HepG2 (cell line): ENCODE data around the gene CUL7. TPM values are rescaled to one million over a fixed set of nuclear protein-coding genes. Genes with fewer than 3 reads are reported as not detected.

ENCODE experiments used
- ATRX ChIP-seq: sonication (generic); formaldehyde crosslinking; IDR thresholded peaks from 2 replicates; pipeline ENCODE4 v1.4.0; 2020; ENCODE audit warnings: missing genetic modification reagents, borderline replicate concordance
- GABPA ChIP-seq, 2 experiments: IDR thresholded peaks; 2 replicates each; pipeline ENCODE4 v1.6.1; 2011 to 2016; ENCODE audit warnings: low read depth in 2 of 2, low read length in 1 of 2, missing biosample characterization in 1 of 2, missing genetic modification characterization in 1 of 2
- HMG20A ChIP-seq: IDR thresholded peaks from 2 replicates; pipeline ENCODE4 v1.6.1; 2016; ENCODE audit warnings: borderline replicate concordance
- RARG ChIP-seq: sonication (generic); formaldehyde crosslinking; IDR thresholded peaks from 2 replicates; pipeline ENCODE4 v1.4.0; 2020; ENCODE audit warnings: low read depth, mild to moderate bottlenecking, missing genetic modification reagents
- RFX5 ChIP-seq: IDR thresholded peaks from 2 replicates; pipeline ENCODE4 v1.6.1; 2011; ENCODE audit warnings: low read depth, low read length, improper control_type of control experiment
- SALL1 ChIP-seq: sonication (generic); formaldehyde crosslinking; IDR thresholded peaks from 2 replicates; pipeline ENCODE4 v1.8.0; 2022; ENCODE audit warnings: mild to moderate bottlenecking, missing genetic modification reagents
- SIX1 ChIP-seq: sonication (generic); formaldehyde crosslinking; IDR thresholded peaks from 2 replicates; pipeline ENCODE4 v1.4.0; 2020; ENCODE audit warnings: missing genetic modification reagents, borderline replicate concordance
- ZFP62 ChIP-seq: sonication (generic); formaldehyde crosslinking; IDR thresholded peaks from 2 replicates; pipeline ENCODE4 v1.4.0; 2020; ENCODE audit warnings: missing genetic modification reagents
- ZNF354B ChIP-seq: sonication (generic); formaldehyde crosslinking; IDR thresholded peaks from 2 replicates; pipeline ENCODE4 v1.8.0; 2022; ENCODE audit warnings: mild to moderate bottlenecking, missing genetic modification reagents
- ZNF446 ChIP-seq: sonication (generic); formaldehyde crosslinking; IDR thresholded peaks from 2 replicates; pipeline ENCODE4 v1.5.0; 2020; ENCODE audit warnings: mild to moderate bottlenecking, missing genetic modification reagents
- ZNF460 ChIP-seq: sonication (generic); formaldehyde crosslinking; IDR thresholded peaks from 2 replicates; pipeline ENCODE4 v1.5.1; 2020; ENCODE audit warnings: missing genetic modification reagents, mild to moderate bottlenecking, borderline replicate concordance
- ZNF468 ChIP-seq: sonication (generic); formaldehyde crosslinking; IDR thresholded peaks from 2 replicates; pipeline ENCODE4 v1.8.0; 2022; ENCODE audit warnings: mild to moderate bottlenecking, moderate library complexity, missing genetic modification reagents
- ZNF501 ChIP-seq: sonication (generic); formaldehyde crosslinking; IDR thresholded peaks from 2 replicates; pipeline ENCODE4 v1.5.1; 2020; ENCODE audit warnings: mild to moderate bottlenecking, moderate library complexity, missing genetic modification reagents
- ZNF550 ChIP-seq: sonication (generic); formaldehyde crosslinking; IDR thresholded peaks from 2 replicates; pipeline ENCODE4 v1.4.0; 2020; ENCODE audit warnings: mild to moderate bottlenecking, missing genetic modification reagents, borderline replicate concordance
- ZNF577 ChIP-seq: sonication (generic); formaldehyde crosslinking; IDR thresholded peaks from 2 replicates; pipeline ENCODE4 v1.4.0; 2020; ENCODE audit warnings: mild to moderate bottlenecking, low read depth, missing genetic modification reagents, borderline replicate concordance
- ZNF589 ChIP-seq: sonication (generic); formaldehyde crosslinking; conservative IDR thresholded peaks from 2 replicates; pipeline ENCODE4 v1.8.0; 2022; ENCODE audit warnings: mild to moderate bottlenecking, moderate library complexity, missing genetic modification reagents
- polyA plus RNA-seq, 8 experiments: library from polyadenylated mRNA; depleted of rRNA in 3 of 8; stranded (reverse) in 7 of 8; unstranded in 1 of 8; fragments of >200 nt; fragmentation: Illumina TruSeq in 4 of 8; extraction: Trizol in 4 of 8; gene quantifications; 2 replicates each; pipeline versions ENCODE4 v1.2.1 to v1.2.3, GENCODE V29; 2011 to 2016; ENCODE audit warnings: low read depth in 4 of 8, missing spikeins in 1 of 8, mixed read lengths in 1 of 8; ENCODE audit not compliant: insufficient read depth in 1 of 8
- total RNA-seq, 5 experiments: library from RNA; depleted of rRNA; stranded (reverse); fragments of >200 nt; fragmentation: Illumina TruSeq; extraction: Trizol; gene quantifications; 2 replicates each; pipeline ENCODE4 v1.2.3, GENCODE V29; 2016; ENCODE audit warnings: low read depth in 1 of 5
- TF ChIP-seq, protein P1 (sequence below): sonication (generic); formaldehyde crosslinking; IDR thresholded peaks from 2 replicates; pipeline ENCODE4 v1.5.1; 2020; ENCODE audit warnings: missing genetic modification reagents, mild to moderate bottlenecking, borderline replicate concordance
- TF ChIP-seq, protein P2 (sequence below): sonication (generic); formaldehyde crosslinking; IDR thresholded peaks from 2 replicates; pipeline ENCODE4 v1.5.0; 2020; ENCODE audit warnings: missing genetic modification reagents
- TF ChIP-seq, protein P3 (sequence below): sonication (generic); formaldehyde crosslinking; IDR thresholded peaks from 2 replicates; pipeline ENCODE4 v1.4.0; 2020; ENCODE audit warnings: missing genetic modification reagents
- TF ChIP-seq, protein P4 (sequence below): fragments of 450-650 bp; IDR thresholded peaks from 2 replicates; pipeline ENCODE4 v1.6.1; 2017
- TF ChIP-seq, protein P5 (sequence below): sonication (generic); formaldehyde crosslinking; IDR thresholded peaks from 2 replicates; pipeline ENCODE4 v1.4.0; 2020; ENCODE audit warnings: missing genetic modification reagents

CUL7 gene
- total and polyA plus RNA-seq, 2 of the 13 experiments (the other 11 are each of a cell fraction or from before 2014, with no cell fraction given), result 32.0 to 60.7 TPM

DNA sequence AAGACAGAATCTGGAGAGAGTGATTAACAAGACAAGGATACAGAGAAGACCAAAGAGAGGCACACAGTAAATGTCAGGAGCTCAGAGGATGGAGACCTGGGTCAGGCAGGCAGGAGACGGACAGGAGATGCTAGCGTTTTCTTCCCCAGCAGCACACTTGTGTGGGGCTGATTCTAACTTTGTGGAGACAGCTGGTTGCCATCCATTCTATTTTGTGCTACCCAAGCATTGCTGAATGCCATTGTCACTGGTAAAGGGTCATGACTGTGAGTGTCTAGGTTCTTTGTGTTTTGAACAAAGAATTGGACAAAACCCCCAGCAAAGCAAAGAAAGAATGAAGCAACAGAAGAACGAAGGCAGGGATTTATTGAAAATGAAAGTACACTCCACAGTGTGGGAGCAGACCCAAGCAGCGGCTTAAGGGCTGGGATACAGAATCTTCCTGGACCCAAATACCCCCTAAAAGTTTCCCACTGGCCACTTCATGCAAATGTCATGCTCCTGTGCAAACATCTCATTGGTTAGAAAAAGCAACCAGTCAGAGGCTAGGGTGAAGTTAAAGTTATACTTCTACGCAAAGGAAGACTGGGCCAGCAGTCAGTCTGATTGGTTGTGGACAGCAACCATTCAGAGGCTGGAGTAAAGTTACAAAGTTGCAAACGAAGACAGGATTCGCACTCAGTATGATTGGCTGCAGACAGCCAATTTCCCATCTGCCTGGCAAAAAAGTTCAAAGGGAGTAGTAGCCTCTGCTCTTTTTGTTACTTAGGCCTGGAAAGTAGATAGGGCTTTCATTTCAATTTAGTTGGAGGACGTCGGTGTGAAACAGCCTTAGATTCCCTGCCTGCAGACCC is 40.0 kb upstream of the CUL7 start (continued):
- TF ChIP-seq ZNF460 (CRISPR knock-in tag) (no peak), SALL1 (no peak), SIX1 (CRISPR knock-in tag) (peak; percentile 50; the same call in 1 of the 2 replicates), ZNF468 (CRISPR knock-in tag) (no peak), ZNF354B (CRISPR knock-in tag) (no peak), ATRX (no peak), ZNF550 (CRISPR knock-in tag) (no peak), RFX5 (peak; percentile 87), ZNF446 (CRISPR knock-in tag) (no peak), ZNF577 (CRISPR knock-in tag) (no peak), ZNF589 (CRISPR knock-in tag) (no peak), ZNF501 (CRISPR knock-in tag) (no peak; the same call in 1 of the 2 replicates), HMG20A (CRISPR knock-in tag) (no peak), ZFP62 (CRISPR knock-in tag) (no peak), RARG (CRISPR knock-in tag) (no peak), GABPA (IDR thresholded peaks at IDR 0.05; ENCODE audit: low read depth, low read length) (no peak), GABPA (CRISPR knock-in tag; IDR thresholded peaks at IDR 0.05; ENCODE audit: low read depth) (no peak)
- TF ChIP-seq, protein P1, sequence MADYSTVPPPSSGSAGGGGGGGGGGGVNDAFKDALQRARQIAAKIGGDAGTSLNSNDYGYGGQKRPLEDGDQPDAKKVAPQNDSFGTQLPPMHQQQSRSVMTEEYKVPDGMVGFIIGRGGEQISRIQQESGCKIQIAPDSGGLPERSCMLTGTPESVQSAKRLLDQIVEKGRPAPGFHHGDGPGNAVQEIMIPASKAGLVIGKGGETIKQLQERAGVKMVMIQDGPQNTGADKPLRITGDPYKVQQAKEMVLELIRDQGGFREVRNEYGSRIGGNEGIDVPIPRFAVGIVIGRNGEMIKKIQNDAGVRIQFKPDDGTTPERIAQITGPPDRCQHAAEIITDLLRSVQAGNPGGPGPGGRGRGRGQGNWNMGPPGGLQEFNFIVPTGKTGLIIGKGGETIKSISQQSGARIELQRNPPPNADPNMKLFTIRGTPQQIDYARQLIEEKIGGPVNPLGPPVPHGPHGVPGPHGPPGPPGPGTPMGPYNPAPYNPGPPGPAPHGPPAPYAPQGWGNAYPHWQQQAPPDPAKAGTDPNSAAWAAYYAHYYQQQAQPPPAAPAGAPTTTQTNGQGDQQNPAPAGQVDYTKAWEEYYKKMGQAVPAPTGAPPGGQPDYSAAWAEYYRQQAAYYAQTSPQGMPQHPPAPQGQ (CRISPR knock-in tag), result no peak
- TF ChIP-seq, protein P2, sequence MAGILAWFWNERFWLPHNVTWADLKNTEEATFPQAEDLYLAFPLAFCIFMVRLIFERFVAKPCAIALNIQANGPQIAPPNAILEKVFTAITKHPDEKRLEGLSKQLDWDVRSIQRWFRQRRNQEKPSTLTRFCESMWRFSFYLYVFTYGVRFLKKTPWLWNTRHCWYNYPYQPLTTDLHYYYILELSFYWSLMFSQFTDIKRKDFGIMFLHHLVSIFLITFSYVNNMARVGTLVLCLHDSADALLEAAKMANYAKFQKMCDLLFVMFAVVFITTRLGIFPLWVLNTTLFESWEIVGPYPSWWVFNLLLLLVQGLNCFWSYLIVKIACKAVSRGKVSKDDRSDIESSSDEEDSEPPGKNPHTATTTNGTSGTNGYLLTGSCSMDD (CRISPR knock-in tag), result no peak
- TF ChIP-seq, protein P3, sequence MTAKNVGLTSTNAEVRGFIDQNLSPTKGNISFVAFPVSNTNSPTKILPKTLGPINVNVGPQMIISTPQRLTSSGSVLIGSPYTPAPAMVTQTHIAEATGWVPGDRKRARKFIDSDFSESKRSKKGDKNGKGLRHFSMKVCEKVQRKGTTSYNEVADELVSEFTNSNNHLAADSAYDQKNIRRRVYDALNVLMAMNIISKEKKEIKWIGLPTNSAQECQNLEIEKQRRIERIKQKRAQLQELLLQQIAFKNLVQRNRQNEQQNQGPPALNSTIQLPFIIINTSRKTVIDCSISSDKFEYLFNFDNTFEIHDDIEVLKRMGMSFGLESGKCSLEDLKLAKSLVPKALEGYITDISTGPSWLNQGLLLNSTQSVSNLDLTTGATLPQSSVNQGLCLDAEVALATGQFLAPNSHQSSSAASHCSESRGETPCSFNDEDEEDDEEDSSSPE (CRISPR knock-in tag), result no peak
- TF ChIP-seq, protein P4, sequence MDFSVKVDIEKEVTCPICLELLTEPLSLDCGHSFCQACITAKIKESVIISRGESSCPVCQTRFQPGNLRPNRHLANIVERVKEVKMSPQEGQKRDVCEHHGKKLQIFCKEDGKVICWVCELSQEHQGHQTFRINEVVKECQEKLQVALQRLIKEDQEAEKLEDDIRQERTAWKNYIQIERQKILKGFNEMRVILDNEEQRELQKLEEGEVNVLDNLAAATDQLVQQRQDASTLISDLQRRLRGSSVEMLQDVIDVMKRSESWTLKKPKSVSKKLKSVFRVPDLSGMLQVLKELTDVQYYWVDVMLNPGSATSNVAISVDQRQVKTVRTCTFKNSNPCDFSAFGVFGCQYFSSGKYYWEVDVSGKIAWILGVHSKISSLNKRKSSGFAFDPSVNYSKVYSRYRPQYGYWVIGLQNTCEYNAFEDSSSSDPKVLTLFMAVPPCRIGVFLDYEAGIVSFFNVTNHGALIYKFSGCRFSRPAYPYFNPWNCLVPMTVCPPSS, result no peak
- TF ChIP-seq, protein P5, sequence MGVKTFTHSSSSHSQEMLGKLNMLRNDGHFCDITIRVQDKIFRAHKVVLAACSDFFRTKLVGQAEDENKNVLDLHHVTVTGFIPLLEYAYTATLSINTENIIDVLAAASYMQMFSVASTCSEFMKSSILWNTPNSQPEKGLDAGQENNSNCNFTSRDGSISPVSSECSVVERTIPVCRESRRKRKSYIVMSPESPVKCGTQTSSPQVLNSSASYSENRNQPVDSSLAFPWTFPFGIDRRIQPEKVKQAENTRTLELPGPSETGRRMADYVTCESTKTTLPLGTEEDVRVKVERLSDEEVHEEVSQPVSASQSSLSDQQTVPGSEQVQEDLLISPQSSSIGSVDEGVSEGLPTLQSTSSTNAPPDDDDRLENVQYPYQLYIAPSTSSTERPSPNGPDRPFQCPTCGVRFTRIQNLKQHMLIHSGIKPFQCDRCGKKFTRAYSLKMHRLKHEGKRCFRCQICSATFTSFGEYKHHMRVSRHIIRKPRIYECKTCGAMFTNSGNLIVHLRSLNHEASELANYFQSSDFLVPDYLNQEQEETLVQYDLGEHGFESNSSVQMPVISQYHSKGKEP (CRISPR knock-in tag), result no peak
